HUDEP-2 (cell line): ENCODE measurements around the gene ITGA8.

Experiments
- DNase-seq, 76 experiments: peaks; one replicate each; lab custom pipeline; 2025; ENCODE audit not compliant: unreplicated experiment in 76 of 76; lab: John Stamatoyannopoulos, UW

Gene ITGA8

GRCh38 chr10:15474671-15475070, 245.1 kb downstream of the ITGA8 start:
- no peak for DNase-seq

- no peak for DNase-seq
Observed at GRCh38 chr10:15473396-15473767, 246.3 kb downstream of the ITGA8 start.

GRCh38 chr10:15472431-15473395, 247.0 kb downstream of the ITGA8 start:
- DNase-seq, result no peak

GRCh38 chr10:15472008-15472407, 247.7 kb downstream of the ITGA8 start:
- DNase-seq, result no peak

GRCh38 chr10:15469111-15469510, 250.6 kb downstream of the ITGA8 start:
- DNase-seq, result no peak

GRCh38 chr10:15464381-15464780, 255.3 kb downstream of the ITGA8 start:
- DNase-seq, result no peak
